ENCODE results near the gene LCLAT1.

LCLAT1 gene

GRCh38 chr2:30675758-30676157, 228.7 kb downstream of the LCLAT1 start:
- no peak for DNase-seq (ENCODE audit: low read depth)

GRCh38 chr2:30677231-30677630, 230.2 kb downstream of the LCLAT1 start:
- no peak for DNase-seq (ENCODE audit: low read depth)

GRCh38 chr2:30677861-30678385, 230.9 kb downstream of the LCLAT1 start:
- DNase-seq (ENCODE audit: low read depth): no peak

GRCh38 chr2:30678410-30679137, 231.5 kb downstream of the LCLAT1 start:
- DNase-seq (ENCODE audit: low read depth): no peak

GRCh38 chr2:30679426-30680088, 232.5 kb downstream of the LCLAT1 start:
- no peak for DNase-seq (ENCODE audit: low read depth)

- DNase-seq (ENCODE audit: low read depth): no peak
Observed at GRCh38 chr2:30680121-30680520, 233.1 kb downstream of the LCLAT1 start.

- DNase-seq (ENCODE audit: low read depth): no peak
Observed at GRCh38 chr2:30681022-30681421, 234.0 kb downstream of the LCLAT1 start.

- DNase-seq (ENCODE audit: low read depth): no peak
Observed at GRCh38 chr2:30683236-30683956, 236.3 kb downstream of the LCLAT1 start.

GRCh38 chr2:30684026-30684425, 237.0 kb downstream of the LCLAT1 start:
- no peak for DNase-seq (ENCODE audit: low read depth)

GRCh38 chr2:30684516-30684915, 237.5 kb downstream of the LCLAT1 start:
- no peak for DNase-seq (ENCODE audit: low read depth)

- DNase-seq (ENCODE audit: low read depth): no peak
Observed at GRCh38 chr2:30684996-30685395, 237.9 kb downstream of the LCLAT1 start.

- no peak for DNase-seq (ENCODE audit: low read depth)
Observed at GRCh38 chr2:30686000-30686399, 239.0 kb downstream of the LCLAT1 start.

GRCh38 chr2:30686669-30687068, 239.6 kb downstream of the LCLAT1 start:
- DNase-seq (ENCODE audit: low read depth): no peak

GRCh38 chr2:30688956-30689401, 241.9 kb downstream of the LCLAT1 start:
- DNase-seq (ENCODE audit: low read depth): no peak

GRCh38 chr2:30689496-30690125, 242.6 kb downstream of the LCLAT1 start:
- DNase-seq (ENCODE audit: low read depth): no peak

GRCh38 chr2:30690126-30690561, 243.1 kb downstream of the LCLAT1 start:
- no peak for DNase-seq (ENCODE audit: low read depth)

- DNase-seq (ENCODE audit: low read depth): no peak
Observed at GRCh38 chr2:30691091-30691947, 244.3 kb downstream of the LCLAT1 start.

- DNase-seq (ENCODE audit: low read depth): no peak
Observed at GRCh38 chr2:30691948-30692828, 245.1 kb downstream of the LCLAT1 start.

- DNase-seq (ENCODE audit: low read depth): no peak
Observed at GRCh38 chr2:30692829-30693275, 245.8 kb downstream of the LCLAT1 start.

All from activated T-helper 9 cell treated with anti-CD3 and anti-CD28 coated beads, Interleukin-2, amount 50 U/mL, for 16 hours (primary cell).